Activated B cell treated with CpG ODN at 0.5 μM for 24 hours (primary cell): ENCODE measurements around the gene C1QTNF1. TPM values are rescaled to one million over a fixed set of nuclear protein-coding genes. Genes with fewer than 3 reads are reported as not detected.

Experiments used
- ATAC-seq: fragments of 200-7000 bp; cut with Tn5 transposase; one replicate; pipeline ENCODE4 v1.10.0; 2021; ENCODE audit warnings: low read depth, mild to moderate bottlenecking, moderate library complexity
- CTCF ChIA-PET: fragments of 350-600 bp; sonication (Branson Sonifier 250); formaldehyde crosslinking; loops from one replicate; lab custom pipeline; 2021; ENCODE audit warnings: antibody characterized with exemption; lab: Charles Lee
- POLR2A ChIA-PET: fragments of 350-600 bp; sonication (Branson Sonifier 250); formaldehyde crosslinking; loops from one replicate; lab custom pipeline; 2021; ENCODE audit warnings: antibody characterized with exemption; lab: Charles Lee
- DNase-seq: peaks from one replicate; pipeline ENCODE4 v3.0.0; 2022
- H3K27ac Mint-ChIP-seq: one replicate; pipeline ENCODE4 v1.8.0; 2020; ENCODE audit warnings: mixed read lengths
- H3K27me3 Mint-ChIP-seq: one replicate; pipeline ENCODE4 v1.8.0; 2021; ENCODE audit warnings: mixed read lengths
- H3K36me3 Mint-ChIP-seq: one replicate; pipeline ENCODE4 v1.8.0; 2021; ENCODE audit warnings: low read depth, mixed read lengths
- H3K4me1 Mint-ChIP-seq: one replicate; pipeline ENCODE4 v1.8.0; 2021; ENCODE audit warnings: mixed read lengths
- H3K4me3 Mint-ChIP-seq: one replicate; pipeline ENCODE4 v1.8.0; 2020; ENCODE audit warnings: mild to moderate bottlenecking, mixed read lengths
- H3K9me3 Mint-ChIP-seq: one replicate; pipeline ENCODE4 v1.8.0; 2020; ENCODE audit warnings: mixed read lengths
- intact Hi-C: fragments of 100-400 bp; cut with micrococcal nuclease; formaldehyde crosslinking; loops from one replicate; pipeline ENCODE4 v1.15.1; 2024
- total RNA-seq: library from RNA; stranded (reverse); gene quantifications from 2 replicates; pipeline ENCODE4 v1.2.3, GENCODE V29; 2022
- TF ChIP-seq, protein P1 (sequence below): fragments of 200-600 bp; IDR thresholded peaks from one replicate; pipeline ENCODE4 v1.8.0; 2022; ENCODE audit warnings: antibody characterized with exemption, mild to moderate bottlenecking

Gene C1QTNF1
- total RNA-seq, 1 donor from 2014 or later, result not detected

DNA sequence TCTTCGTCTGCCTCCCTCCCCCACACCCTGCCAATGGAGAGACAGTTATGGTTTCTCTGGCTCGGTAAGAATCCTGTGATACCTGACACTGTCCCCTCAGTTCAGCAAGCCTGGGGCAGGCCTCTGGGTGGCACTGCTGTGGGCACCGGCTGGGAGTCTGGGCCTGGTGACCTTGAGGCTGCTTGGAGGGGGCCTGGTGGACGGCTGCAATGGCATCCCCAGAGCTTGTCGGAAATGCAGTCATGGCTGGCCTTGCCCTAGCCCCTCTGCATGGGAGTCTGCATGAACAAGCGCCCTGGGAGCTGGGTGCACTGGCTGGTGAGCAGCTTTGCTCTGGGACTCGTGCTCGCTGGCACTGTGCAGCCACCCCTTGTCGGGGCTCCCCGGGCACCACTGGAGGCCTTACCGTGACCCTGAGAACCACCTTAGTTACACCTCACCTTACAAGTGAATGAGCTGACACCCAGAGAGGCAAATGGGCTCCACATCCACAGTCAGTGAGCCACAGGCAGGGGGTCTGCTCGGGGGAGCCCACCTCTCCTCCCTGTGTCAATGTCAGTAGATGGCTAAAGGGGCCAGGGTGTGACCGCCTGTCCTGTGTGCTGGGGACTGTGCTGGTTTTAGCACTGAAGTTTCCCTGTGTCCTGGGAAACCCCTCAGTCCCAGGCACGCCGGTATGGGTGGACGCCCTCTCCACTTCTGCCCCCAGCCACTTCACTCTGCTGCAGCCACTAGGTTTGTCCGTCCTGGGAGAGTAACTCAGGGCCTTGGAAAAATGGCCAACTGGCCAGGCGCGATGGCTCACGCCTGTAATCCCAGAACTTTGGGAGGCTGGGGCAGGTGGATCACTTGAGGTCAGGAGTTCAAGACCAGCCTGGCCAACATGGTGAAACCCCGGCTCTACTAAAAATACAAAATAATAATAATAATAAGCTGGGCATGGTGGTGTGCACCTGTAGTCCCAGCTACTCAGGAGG is 45.7 kb upstream of the C1QTNF1 start:
- no peak overlapping the region for H3K4me3 Mint-ChIP-seq
- CTCF ChIA-PET, result interaction anchor here (1.0 to 1.6 kb wide), 2 partner anchors 8 to 13 kb away, joined by 3 read pairs; no protein-coding TSS in a partner anchor
- intact Hi-C loops, result no loop called here
- H3K4me1 Mint-ChIP-seq, result peaks cover 11% of the 10 kb centered on the region
- TF ChIP-seq, protein P1, sequence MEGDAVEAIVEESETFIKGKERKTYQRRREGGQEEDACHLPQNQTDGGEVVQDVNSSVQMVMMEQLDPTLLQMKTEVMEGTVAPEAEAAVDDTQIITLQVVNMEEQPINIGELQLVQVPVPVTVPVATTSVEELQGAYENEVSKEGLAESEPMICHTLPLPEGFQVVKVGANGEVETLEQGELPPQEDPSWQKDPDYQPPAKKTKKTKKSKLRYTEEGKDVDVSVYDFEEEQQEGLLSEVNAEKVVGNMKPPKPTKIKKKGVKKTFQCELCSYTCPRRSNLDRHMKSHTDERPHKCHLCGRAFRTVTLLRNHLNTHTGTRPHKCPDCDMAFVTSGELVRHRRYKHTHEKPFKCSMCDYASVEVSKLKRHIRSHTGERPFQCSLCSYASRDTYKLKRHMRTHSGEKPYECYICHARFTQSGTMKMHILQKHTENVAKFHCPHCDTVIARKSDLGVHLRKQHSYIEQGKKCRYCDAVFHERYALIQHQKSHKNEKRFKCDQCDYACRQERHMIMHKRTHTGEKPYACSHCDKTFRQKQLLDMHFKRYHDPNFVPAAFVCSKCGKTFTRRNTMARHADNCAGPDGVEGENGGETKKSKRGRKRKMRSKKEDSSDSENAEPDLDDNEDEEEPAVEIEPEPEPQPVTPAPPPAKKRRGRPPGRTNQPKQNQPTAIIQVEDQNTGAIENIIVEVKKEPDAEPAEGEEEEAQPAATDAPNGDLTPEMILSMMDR, result no peak
- ATAC-seq, result no peak
- DNase-seq, result no peak
- H3K9me3 Mint-ChIP-seq, result no peaks in the 10 kb centered on the region
- H3K27me3 Mint-ChIP-seq, result no peaks in the 10 kb centered on the region
- H3K27ac Mint-ChIP-seq, result no peak overlapping the region
- POLR2A ChIA-PET, result interaction anchor here (0.6 kb wide), 1 partner anchor 54 kb away, joined by 7 read pairs; no protein-coding TSS in a partner anchor
- H3K36me3 Mint-ChIP-seq, result no peaks in the 10 kb centered on the region

DNA sequence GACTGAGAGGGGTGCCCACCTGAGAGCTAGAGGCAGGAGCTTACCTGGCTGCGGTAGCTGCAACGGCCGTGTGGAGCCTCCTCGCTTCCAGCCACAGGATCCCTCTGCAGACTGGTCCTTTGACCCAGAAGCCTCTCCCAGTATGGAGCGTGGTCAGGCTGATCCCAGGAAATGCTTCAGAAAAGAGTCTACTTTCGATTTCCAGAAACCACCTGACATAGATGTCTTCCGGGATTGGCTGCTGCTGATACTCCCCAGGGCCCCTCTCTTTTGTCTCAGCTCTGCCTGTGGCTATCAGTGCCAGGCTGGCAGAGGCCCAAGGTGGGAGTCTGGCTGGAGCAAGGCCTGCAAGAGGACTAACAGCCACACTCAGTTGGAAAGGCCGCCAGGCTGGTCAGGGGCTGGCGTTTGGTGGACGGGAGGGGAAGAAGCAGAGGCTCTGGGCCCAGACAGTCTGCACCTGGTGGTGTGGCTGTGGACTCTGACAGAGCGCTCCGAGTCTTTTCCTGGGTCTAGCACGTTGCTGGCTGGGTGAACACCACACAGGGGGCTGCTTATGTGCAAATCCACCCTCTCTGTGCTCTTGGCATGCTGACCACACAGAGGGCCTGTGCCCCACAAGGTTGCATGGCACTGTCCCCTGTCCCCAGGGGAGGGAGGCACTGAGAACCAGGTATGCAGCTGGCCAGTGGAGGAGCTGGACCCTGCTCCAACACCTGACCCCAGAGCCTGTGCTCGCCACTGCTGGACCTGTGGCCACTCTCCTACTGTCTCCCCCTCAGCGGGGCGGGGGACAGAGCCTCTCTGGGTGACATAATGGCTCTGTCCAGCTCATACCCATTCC is 44.0 kb upstream of the C1QTNF1 start, which contains the start of gene LGALS3BP:
Gene LGALS3BP, minus strand, starts transcription at position 144 of the 844 bp plus-strand sequence. CDS start 2,732 bp downstream, outside the sequence.
- CTCF ChIA-PET, result interaction anchor here (1.0 to 1.6 kb wide), 4 partner anchors 9 to 114 kb away, joined by 3 to 4 read pairs (median 3); no protein-coding TSS in a partner anchor
- no peaks in the 10 kb centered on the region for H3K36me3 Mint-ChIP-seq
- no peaks in the 10 kb centered on the region for H3K27me3 Mint-ChIP-seq
- H3K4me3 Mint-ChIP-seq, result no peak within 1 kb of the TSS
- H3K27ac Mint-ChIP-seq, result no peak within 1 kb of the TSS
- intact Hi-C loops, result no loop called here
- H3K4me1 Mint-ChIP-seq, result peaks cover 11% of the 10 kb centered on the region
- DNase-seq (no peak), ATAC-seq (no peak)
- POLR2A ChIA-PET, result interaction anchor here (0.6 kb wide), 2 partner anchors 29 to 624 kb away, joined by 3 read pairs; partner anchors contain the start of gene CANT1
- TF ChIP-seq, protein P1, result no peak
- no peaks in the 10 kb centered on the region for H3K9me3 Mint-ChIP-seq

DNA sequence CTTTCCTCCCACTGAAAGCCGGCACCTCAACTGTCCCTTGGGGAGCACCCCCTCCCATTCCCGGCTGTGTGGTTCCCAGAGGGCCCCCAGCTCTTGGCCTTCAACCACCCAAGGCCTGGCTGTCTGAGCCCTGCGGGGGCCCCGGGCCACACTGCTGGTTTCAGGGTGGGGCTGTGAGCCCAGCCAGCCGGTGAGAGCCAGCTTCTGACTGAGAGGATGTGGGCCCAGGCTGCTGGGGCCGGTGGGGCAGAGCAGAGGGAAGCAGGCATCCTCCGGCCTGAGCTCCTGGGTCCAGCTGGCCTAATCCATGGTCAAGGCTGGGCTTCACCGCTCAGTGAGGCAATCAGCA is 43.4 kb upstream of the C1QTNF1 start:
- Mint-ChIP-seq H3K27me3 (no peaks in the 10 kb centered on the region), H3K36me3 (no peaks in the 10 kb centered on the region), H3K4me3 (no peak overlapping the region), H3K4me1 (peaks cover 11% of the 10 kb centered on the region), H3K27ac (no peak overlapping the region), H3K9me3 (no peaks in the 10 kb centered on the region)
- no peak for ATAC-seq
- CTCF ChIA-PET, result interaction anchor here (1.1 to 1.2 kb wide), 2 partner anchors 9 to 115 kb away, joined by 3 to 4 read pairs; no protein-coding TSS in a partner anchor
- intact Hi-C loops, result no loop called here
- no peak for DNase-seq
- TF ChIP-seq, protein P1, result no peak
- POLR2A ChIA-PET, result interaction anchor here (0.6 kb wide), 1 partner anchor 624 kb away, joined by 3 read pairs; no protein-coding TSS in a partner anchor

DNA sequence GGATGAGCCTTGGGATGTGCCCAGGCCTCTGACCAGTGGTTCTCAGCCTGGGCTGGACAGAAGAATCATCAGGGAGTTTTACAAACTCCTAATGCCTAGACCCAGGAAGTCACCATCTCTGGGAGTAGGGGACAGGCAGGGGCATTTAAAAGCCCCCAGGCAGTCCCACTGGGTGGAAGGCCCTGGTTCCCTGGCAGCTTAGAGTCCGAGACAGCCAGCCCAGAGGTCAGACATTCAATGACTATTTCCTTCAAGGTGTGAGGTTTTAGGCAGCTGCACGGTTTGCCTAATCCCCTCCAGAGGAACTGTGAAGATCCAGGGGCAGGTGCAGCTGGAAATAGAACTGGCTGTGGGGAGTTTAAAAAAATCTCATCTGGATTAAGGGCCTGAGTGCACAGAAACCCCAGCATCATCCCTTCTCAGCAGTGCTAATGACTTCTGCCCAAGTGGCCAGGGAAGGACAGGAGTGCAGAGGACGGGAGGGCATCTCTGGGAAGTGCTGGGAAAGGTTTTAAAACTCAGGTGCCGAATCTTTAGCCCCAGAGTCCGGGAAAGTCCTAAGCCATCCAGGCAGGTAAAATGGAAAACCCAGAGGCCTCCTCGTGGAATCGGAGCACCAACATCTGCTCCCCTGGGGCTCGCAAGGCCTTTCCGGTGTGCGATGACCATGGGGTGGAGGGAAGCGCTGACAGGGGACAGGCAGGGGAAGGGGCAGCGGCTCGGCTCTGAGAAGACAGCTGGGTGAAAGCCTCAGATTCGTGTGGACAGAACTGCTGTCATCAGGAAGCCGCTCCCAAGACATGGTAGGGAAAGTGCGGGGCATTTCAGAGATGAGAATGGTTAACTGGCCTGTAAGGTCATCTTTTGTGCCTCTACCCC is 42.7 kb upstream of the C1QTNF1 start:
- no peak overlapping the region for H3K27ac Mint-ChIP-seq
- intact Hi-C loops, result no loop called here
- DNase-seq (no peak), ATAC-seq (no peak)
- no peaks in the 10 kb centered on the region for H3K36me3 Mint-ChIP-seq
- H3K4me1 Mint-ChIP-seq, result peaks cover 17% of the 10 kb centered on the region
- CTCF ChIA-PET, result interaction anchor here (1.1 kb wide), 1 partner anchor 10 kb away, joined by 4 read pairs; no protein-coding TSS in a partner anchor
- POLR2A ChIA-PET, result interaction anchor here (0.6 kb wide), 1 partner anchor 799 kb away, joined by 6 read pairs; no protein-coding TSS in a partner anchor
- TF ChIP-seq, protein P1, result no peak
- peaks cover 5% of the 10 kb centered on the region for H3K27me3 Mint-ChIP-seq
- H3K9me3 Mint-ChIP-seq, result no peaks in the 10 kb centered on the region
- no peak overlapping the region for H3K4me3 Mint-ChIP-seq
